Liver (tissue), 9 donors: ENCODE results near the gene SURF1. TPM values are rescaled to one million over a fixed set of nuclear protein-coding genes. Genes with fewer than 3 reads are reported as not detected.

Experiments
- DNase-seq: peaks from one replicate; pipeline ENCODE4 v3.0.0-alpha.2; 2017; ENCODE audit warnings: low spot score
- H3K27ac ChIP-seq, 2 donors: one replicate each; pipeline ENCODE4 v1.7.0; 2013; ENCODE audit warnings: inconsistent platforms in 2 of 2, low read length in 2 of 2, control low read depth in 1 of 2, low read depth in 1 of 2, mild to moderate bottlenecking in 1 of 2
- H3K27me3 ChIP-seq, 4 donors: one replicate each; pipeline versions ENCODE4 v1.6.1 to v1.7.0; 2013; ENCODE audit warnings: low read length in 3 of 4, inconsistent platforms in 1 of 4, mild to moderate bottlenecking in 1 of 4, moderate library complexity in 1 of 4; ENCODE audit not compliant: control insufficient read depth in 4 of 4, insufficient read depth in 4 of 4
- H3K36me3 ChIP-seq, 4 donors: one replicate each; pipeline versions ENCODE4 v1.6.1 to v1.7.0; 2013; ENCODE audit warnings: low read length in 3 of 4, mild to moderate bottlenecking in 3 of 4, low read depth in 1 of 4, moderate library complexity in 1 of 4; ENCODE audit not compliant: control insufficient read depth in 4 of 4, insufficient read depth in 3 of 4
- H3K4me1 ChIP-seq, 4 donors: one replicate each; pipeline versions ENCODE4 v1.6.1 to v1.7.0; 2013; ENCODE audit warnings: low read length in 3 of 4, mild to moderate bottlenecking in 3 of 4, moderate library complexity in 1 of 4; ENCODE audit not compliant: control insufficient read depth in 4 of 4, insufficient read depth in 4 of 4
- H3K4me3 ChIP-seq, 3 donors: one replicate each; pipeline versions ENCODE4 v1.6.1 to v1.7.0; 2013; ENCODE audit warnings: low read length in 3 of 3, control low read depth in 1 of 3, low read depth in 1 of 3, mild to moderate bottlenecking in 1 of 3
- H3K9ac ChIP-seq, 2 donors: one replicate each; pipeline ENCODE4 v1.7.0; 2013; ENCODE audit warnings: low read length in 2 of 2, mild to moderate bottlenecking in 2 of 2, moderate library complexity in 2 of 2, control low read depth in 1 of 2, low read depth in 1 of 2
- H3K9me3 ChIP-seq, 4 donors: one replicate each; pipeline versions ENCODE4 v1.6.1 to v1.7.0; 2013; ENCODE audit warnings: low read length in 3 of 4; ENCODE audit not compliant: control insufficient read depth in 4 of 4
- ATF3 ChIP-seq: IDR thresholded peaks from 2 replicates; pipeline ENCODE4 v1.6.1; 2016; ENCODE audit warnings: antibody characterized with exemption
- EGR1 ChIP-seq, 2 donors: IDR thresholded peaks; 2 replicates each; pipeline ENCODE4 v1.6.1; 2016 to 2018; ENCODE audit warnings: antibody characterized with exemption in 2 of 2, low read depth in 2 of 2
- FOXA1 ChIP-seq: IDR thresholded peaks from 2 replicates; pipeline ENCODE4 v1.6.1; 2016; ENCODE audit warnings: antibody characterized with exemption
- FOXA2 ChIP-seq: IDR thresholded peaks from 2 replicates; pipeline ENCODE4 v1.6.1; 2016; ENCODE audit warnings: antibody characterized with exemption
- GABPA ChIP-seq, 2 donors: IDR thresholded peaks in 1 of 2; conservative IDR thresholded peaks in 1 of 2; 2 replicates each; pipeline ENCODE4 v1.6.1; 2016; ENCODE audit warnings: antibody characterized with exemption in 2 of 2, mild to moderate bottlenecking in 1 of 2, moderate library complexity in 1 of 2
- HNF4A ChIP-seq, 2 donors: conservative IDR thresholded peaks; 2 replicates each; pipeline ENCODE4 v1.6.1; 2016; ENCODE audit warnings: antibody characterized with exemption in 2 of 2, mild to moderate bottlenecking in 2 of 2
- HNF4G ChIP-seq: IDR thresholded peaks from 2 replicates; pipeline ENCODE4 v1.6.1; 2016; ENCODE audit warnings: antibody characterized with exemption
- JUND ChIP-seq, 2 donors: IDR thresholded peaks; 2 replicates each; pipeline ENCODE4 v1.6.1; 2016; ENCODE audit warnings: antibody characterized with exemption in 2 of 2
- MAX ChIP-seq: IDR thresholded peaks from 2 replicates; pipeline ENCODE4 v1.6.1; 2016; ENCODE audit warnings: antibody characterized with exemption
- NR2F2 ChIP-seq: IDR thresholded peaks from 2 replicates; pipeline ENCODE4 v1.6.1; 2016; ENCODE audit warnings: antibody characterized with exemption
- RAD21 ChIP-seq, 2 donors: IDR thresholded peaks; 2 replicates each; pipeline ENCODE4 v1.6.1; 2016; ENCODE audit warnings: antibody characterized with exemption in 2 of 2, mild to moderate bottlenecking in 2 of 2
- RXRA ChIP-seq, 2 donors: IDR thresholded peaks; 2 replicates each; pipeline ENCODE4 v1.6.1; 2017 to 2018; ENCODE audit warnings: antibody characterized with exemption in 2 of 2, mild to moderate bottlenecking in 1 of 2
- SP1 ChIP-seq: IDR thresholded peaks from 2 replicates; pipeline ENCODE4 v1.6.1; 2018; ENCODE audit warnings: antibody characterized with exemption, mild to moderate bottlenecking
- TAF1 ChIP-seq: conservative IDR thresholded peaks from 2 replicates; pipeline ENCODE4 v1.6.1; 2016; ENCODE audit warnings: antibody characterized with exemption, mild to moderate bottlenecking
- YY1 ChIP-seq: IDR thresholded peaks from 2 replicates; pipeline ENCODE4 v1.6.1; 2016; ENCODE audit warnings: antibody characterized with exemption, mild to moderate bottlenecking
- WGBS: extraction: QIAGEN DNeasy Blood & Tissue Kit; methylation state at CpG from one replicate; pipeline ENCODE4 v1.1.7; 2013; 5-methylcytosine and 5-hydroxymethylcytosine counted together
- polyA plus RNA-seq, 2 donors: library from polyadenylated mRNA; stranded (reverse) in 1 of 2; unstranded in 1 of 2; fragments of 200-250 nt in 1 of 2; fragments of >200 nt in 1 of 2; fragmentation: Nextera tagmentation in 1 of 2; extraction: Ambion mirVana in 1 of 2; gene quantifications; one replicate each; pipeline versions ENCODE4 v1.2.1 to v1.2.3, GENCODE V29; 2013 to 2015
- total RNA-seq, 2 donors: library from RNA; depleted of rRNA; stranded (reverse); fragments of >200 nt; gene quantifications; one replicate each; pipeline ENCODE4 v1.2.3, GENCODE V29; 2014
- TF ChIP-seq, protein P1 (sequence below): IDR thresholded peaks from 2 replicates; pipeline ENCODE4 v1.6.1; 2016; ENCODE audit warnings: antibody characterized with exemption, mild to moderate bottlenecking
- TF ChIP-seq, protein P2 (sequence below): IDR thresholded peaks from 2 replicates; pipeline ENCODE4 v1.6.1; 2016; ENCODE audit warnings: antibody characterized with exemption
- TF ChIP-seq, protein P3 (sequence below): fragments of 150-350 bp; IDR thresholded peaks from 2 replicates; pipeline ENCODE4 v1.5.1; 2017; ENCODE audit warnings: improper control_type of control experiment, low read depth, low read length; ENCODE audit not compliant: missing input control
- donor health status: healthy.
- donor health status: healthy.
- donor health status: healthy.
- donor health status: healthy.
- donor health status: healthy.

The SURF1 gene
- total and polyA plus RNA-seq, 4 donors = 20.7 to 106 (median 50.5) TPM

DNA sequence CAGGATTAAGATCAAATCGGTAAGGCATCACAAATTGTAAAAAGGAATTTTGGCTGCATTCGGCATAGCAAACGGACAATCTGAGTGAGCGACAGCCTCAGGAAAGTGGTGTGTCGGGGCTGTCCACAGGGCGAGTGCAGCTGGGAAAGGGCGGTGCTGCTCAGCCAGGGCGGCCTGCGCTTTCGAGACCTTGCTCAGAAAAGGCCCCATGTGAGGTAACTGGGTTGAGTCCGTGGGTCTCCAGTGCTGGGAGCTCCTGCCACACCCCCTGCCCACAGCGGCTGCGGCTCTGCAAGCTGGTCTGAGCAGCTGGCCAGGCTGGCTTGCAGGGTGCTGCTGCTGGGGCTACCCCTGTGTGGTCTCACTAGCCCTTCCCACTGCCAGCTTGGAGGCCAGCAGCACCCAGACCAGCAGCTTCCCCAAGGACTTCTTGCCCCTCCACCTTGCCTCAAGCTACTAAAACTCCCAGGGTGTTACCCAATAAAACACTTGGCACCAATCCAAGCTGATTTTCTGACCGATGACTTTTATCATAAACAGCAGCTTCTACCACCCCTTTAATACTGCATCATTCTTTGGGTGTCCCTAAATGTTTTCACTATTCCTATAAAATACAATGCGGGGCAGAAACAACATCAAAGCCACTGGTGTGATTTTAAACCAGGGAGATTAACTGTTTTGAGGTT is 6.2 kb upstream of the SURF1 start:
- Histone ChIP-seq H3K4me1 (peaks cover 0 to 34% (median 13%) of the 10 kb centered on the region in 4 donors), H3K4me3 (no peak overlapping the region), H3K27me3 (no peaks in the 10 kb centered on the region), H3K9ac (no peak overlapping the region), H3K9me3 (no peaks in the 10 kb centered on the region), H3K36me3 (peaks cover 23 to 72% (median 61%) of the 10 kb centered on the region in 4 donors), H3K27ac (no peak overlapping the region)
- 91% methylated on average over 15 of the region's 15 CpGs for WGBS
- DNase-seq = no peak
- TF ChIP-seq ATF3 (no peak), TAF1 (no peak), NR2F2 (no peak), MAX (no peak), EGR1 (IDR thresholded peaks at IDR 0.05; ENCODE audit: low read depth in 2 of 2) (no peak), SP1 (no peak), YY1 (no peak), RAD21 (IDR thresholded peaks at IDR 0.05) (no peak), FOXA2 (no peak), HNF4G (no peak), JUND (IDR thresholded peaks at IDR 0.05) (no peak), GABPA (IDR thresholded peaks at IDR 0.05 in 1 of 2, conservative IDR thresholded peaks at IDR 0.05 in 1 of 2) (no peak), FOXA1 (no peak), HNF4A (conservative IDR thresholded peaks at IDR 0.05) (no peak), RXRA (IDR thresholded peaks at IDR 0.05) (no peak)
- TF ChIP-seq, protein P1, sequence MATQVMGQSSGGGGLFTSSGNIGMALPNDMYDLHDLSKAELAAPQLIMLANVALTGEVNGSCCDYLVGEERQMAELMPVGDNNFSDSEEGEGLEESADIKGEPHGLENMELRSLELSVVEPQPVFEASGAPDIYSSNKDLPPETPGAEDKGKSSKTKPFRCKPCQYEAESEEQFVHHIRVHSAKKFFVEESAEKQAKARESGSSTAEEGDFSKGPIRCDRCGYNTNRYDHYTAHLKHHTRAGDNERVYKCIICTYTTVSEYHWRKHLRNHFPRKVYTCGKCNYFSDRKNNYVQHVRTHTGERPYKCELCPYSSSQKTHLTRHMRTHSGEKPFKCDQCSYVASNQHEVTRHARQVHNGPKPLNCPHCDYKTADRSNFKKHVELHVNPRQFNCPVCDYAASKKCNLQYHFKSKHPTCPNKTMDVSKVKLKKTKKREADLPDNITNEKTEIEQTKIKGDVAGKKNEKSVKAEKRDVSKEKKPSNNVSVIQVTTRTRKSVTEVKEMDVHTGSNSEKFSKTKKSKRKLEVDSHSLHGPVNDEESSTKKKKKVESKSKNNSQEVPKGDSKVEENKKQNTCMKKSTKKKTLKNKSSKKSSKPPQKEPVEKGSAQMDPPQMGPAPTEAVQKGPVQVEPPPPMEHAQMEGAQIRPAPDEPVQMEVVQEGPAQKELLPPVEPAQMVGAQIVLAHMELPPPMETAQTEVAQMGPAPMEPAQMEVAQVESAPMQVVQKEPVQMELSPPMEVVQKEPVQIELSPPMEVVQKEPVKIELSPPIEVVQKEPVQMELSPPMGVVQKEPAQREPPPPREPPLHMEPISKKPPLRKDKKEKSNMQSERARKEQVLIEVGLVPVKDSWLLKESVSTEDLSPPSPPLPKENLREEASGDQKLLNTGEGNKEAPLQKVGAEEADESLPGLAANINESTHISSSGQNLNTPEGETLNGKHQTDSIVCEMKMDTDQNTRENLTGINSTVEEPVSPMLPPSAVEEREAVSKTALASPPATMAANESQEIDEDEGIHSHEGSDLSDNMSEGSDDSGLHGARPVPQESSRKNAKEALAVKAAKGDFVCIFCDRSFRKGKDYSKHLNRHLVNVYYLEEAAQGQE = no peak
- TF ChIP-seq, protein P2, sequence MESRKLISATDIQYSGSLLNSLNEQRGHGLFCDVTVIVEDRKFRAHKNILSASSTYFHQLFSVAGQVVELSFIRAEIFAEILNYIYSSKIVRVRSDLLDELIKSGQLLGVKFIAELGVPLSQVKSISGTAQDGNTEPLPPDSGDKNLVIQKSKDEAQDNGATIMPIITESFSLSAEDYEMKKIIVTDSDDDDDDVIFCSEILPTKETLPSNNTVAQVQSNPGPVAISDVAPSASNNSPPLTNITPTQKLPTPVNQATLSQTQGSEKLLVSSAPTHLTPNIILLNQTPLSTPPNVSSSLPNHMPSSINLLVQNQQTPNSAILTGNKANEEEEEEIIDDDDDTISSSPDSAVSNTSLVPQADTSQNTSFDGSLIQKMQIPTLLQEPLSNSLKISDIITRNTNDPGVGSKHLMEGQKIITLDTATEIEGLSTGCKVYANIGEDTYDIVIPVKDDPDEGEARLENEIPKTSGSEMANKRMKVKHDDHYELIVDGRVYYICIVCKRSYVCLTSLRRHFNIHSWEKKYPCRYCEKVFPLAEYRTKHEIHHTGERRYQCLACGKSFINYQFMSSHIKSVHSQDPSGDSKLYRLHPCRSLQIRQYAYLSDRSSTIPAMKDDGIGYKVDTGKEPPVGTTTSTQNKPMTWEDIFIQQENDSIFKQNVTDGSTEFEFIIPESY = no peak
- TF ChIP-seq, protein P3, sequence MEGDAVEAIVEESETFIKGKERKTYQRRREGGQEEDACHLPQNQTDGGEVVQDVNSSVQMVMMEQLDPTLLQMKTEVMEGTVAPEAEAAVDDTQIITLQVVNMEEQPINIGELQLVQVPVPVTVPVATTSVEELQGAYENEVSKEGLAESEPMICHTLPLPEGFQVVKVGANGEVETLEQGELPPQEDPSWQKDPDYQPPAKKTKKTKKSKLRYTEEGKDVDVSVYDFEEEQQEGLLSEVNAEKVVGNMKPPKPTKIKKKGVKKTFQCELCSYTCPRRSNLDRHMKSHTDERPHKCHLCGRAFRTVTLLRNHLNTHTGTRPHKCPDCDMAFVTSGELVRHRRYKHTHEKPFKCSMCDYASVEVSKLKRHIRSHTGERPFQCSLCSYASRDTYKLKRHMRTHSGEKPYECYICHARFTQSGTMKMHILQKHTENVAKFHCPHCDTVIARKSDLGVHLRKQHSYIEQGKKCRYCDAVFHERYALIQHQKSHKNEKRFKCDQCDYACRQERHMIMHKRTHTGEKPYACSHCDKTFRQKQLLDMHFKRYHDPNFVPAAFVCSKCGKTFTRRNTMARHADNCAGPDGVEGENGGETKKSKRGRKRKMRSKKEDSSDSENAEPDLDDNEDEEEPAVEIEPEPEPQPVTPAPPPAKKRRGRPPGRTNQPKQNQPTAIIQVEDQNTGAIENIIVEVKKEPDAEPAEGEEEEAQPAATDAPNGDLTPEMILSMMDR = no peak
